MCF 10A (cell line): Measurements from ENCODE around the gene PNMT. TPM values are rescaled to one million over a fixed set of nuclear protein-coding genes. Genes with fewer than 3 reads are reported as not detected.

Experiments
- BruUV-seq: library from RNA; stranded (reverse); fragments of 400-500 nt; replicated peaks from 2 replicates; lab custom pipeline; 2021; lab: Mats Ljungman, UMichigan
- CTCF ChIA-PET: fragments of 300-600 bp; sonication (Branson Sonifier 250); formaldehyde crosslinking; extraction: SDS; loops from one replicate; lab custom pipeline; 2021; ENCODE audit warnings: antibody characterized with exemption, inconsistent platforms; lab: Yijun Ruan, JAX
- POLR2A ChIA-PET: fragments of 300-600, 350-650 bp; sonication (Branson Sonifier 250); formaldehyde crosslinking; extraction: SDS; loops from one replicate; lab custom pipeline; 2020; ENCODE audit warnings: antibody characterized with exemption, inconsistent platforms; lab: Yijun Ruan, JAX
- DNase-seq: peaks from one replicate; pipeline ENCODE4 v3.0.0-alpha.2; 2018; ENCODE audit not compliant: unreplicated experiment
- H3K27ac Mint-ChIP-seq: one replicate; pipeline ENCODE4 v1.8.0; 2022; ENCODE audit warnings: mild to moderate bottlenecking, low read depth, mixed read lengths; ENCODE audit not compliant: unreplicated experiment
- H3K27me3 Mint-ChIP-seq: one replicate; pipeline ENCODE4 v1.8.0; 2022; ENCODE audit warnings: mixed read lengths; ENCODE audit not compliant: insufficient read depth, unreplicated experiment
- H3K36me3 Mint-ChIP-seq: one replicate; pipeline ENCODE4 v1.8.0; 2022; ENCODE audit warnings: mild to moderate bottlenecking, moderate library complexity, mixed read lengths; ENCODE audit not compliant: insufficient read depth, unreplicated experiment
- H3K4me1 Mint-ChIP-seq: one replicate; pipeline ENCODE4 v1.8.0; 2022; ENCODE audit warnings: mixed read lengths; ENCODE audit not compliant: insufficient read depth, unreplicated experiment
- H3K4me3 Mint-ChIP-seq: one replicate; pipeline ENCODE4 v1.8.0; 2022; ENCODE audit warnings: mild to moderate bottlenecking, moderate library complexity, mixed read lengths; ENCODE audit not compliant: unreplicated experiment
- H3K9me3 Mint-ChIP-seq: one replicate; pipeline ENCODE4 v1.8.0; 2022; ENCODE audit warnings: mixed read lengths; ENCODE audit not compliant: unreplicated experiment
- intact Hi-C: fragments of 100-400 bp; cut with micrococcal nuclease; formaldehyde crosslinking; loops from 2 replicates; pipeline ENCODE4 v1.14.1; 2022
- total RNA-seq: library from RNA; stranded (reverse); gene quantifications from 2 replicates; pipeline ENCODE4 v1.2.3, GENCODE V29; 2022
- TF ChIP-seq, protein P1 (sequence below): fragments of 200-600 bp; IDR thresholded peaks from one replicate; pipeline ENCODE4 v1.8.0; 2022; ENCODE audit warnings: antibody characterized with exemption, mild to moderate bottlenecking; ENCODE audit not compliant: unreplicated experiment

The PNMT gene
- total RNA-seq, 1 experiment from 2014 or later: not detected

DNA sequence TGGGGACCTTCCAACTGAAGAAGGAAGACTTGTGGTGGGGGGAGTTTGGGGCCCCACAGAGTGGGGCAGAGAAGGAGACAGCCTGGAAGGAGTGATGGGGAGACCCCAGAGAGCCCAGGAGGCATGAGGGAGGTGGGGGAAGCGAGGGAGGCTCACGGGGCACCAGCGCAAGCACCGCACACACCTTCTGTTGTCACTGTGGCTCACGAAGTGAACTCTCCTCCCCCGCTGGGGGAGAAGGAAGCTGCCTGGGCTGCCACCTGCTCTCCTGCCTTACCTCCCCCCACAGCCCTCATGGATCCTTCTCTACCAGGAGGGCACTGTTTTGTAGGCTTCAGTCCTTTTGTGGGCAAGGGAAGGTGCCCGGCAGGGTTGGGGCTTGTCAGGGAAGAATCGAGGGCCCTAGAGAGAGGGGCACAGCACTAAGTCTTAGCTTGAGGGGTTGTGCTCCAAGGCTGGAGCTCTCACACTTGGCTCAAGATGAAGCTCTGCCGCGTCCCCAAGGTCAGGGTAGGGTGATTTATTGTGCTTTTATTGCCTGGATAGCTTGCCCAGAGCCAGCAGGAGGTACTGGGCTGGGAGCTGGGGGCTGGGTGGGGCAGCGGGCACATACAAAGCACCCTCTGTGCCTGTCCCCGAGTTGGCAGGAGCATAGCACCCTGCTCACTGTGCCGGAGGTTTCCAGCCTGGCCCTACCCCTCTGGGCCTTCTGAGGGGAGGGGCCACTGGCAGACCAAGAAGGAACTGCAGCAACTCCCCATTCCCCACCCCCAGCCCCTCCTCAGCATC, 35.9 kb upstream of the PNMT start:
- peaks cover 22% of the 10 kb centered on the region for H3K27me3 Mint-ChIP-seq
- no peak overlapping the region for H3K27ac Mint-ChIP-seq
- BruUV-seq: no TSS peak
- CTCF ChIA-PET: interaction anchor here (0.5 to 9.9 kb wide), 4 partner anchors 11 to 443 kb away, joined by 3 to 146 read pairs (median 4); no protein-coding TSS in a partner anchor
- H3K4me3 Mint-ChIP-seq: no peak overlapping the region
- DNase-seq: no peak
- no peaks in the 10 kb centered on the region for H3K9me3 Mint-ChIP-seq
- no peaks in the 10 kb centered on the region for H3K36me3 Mint-ChIP-seq
- intact Hi-C loops: no loop called here
- no peaks in the 10 kb centered on the region for H3K4me1 Mint-ChIP-seq
- POLR2A ChIA-PET: interaction anchor here (1.1 kb wide), 1 partner anchor 57 kb away, joined by 4 read pairs; no protein-coding TSS in a partner anchor
- TF ChIP-seq, protein P1, sequence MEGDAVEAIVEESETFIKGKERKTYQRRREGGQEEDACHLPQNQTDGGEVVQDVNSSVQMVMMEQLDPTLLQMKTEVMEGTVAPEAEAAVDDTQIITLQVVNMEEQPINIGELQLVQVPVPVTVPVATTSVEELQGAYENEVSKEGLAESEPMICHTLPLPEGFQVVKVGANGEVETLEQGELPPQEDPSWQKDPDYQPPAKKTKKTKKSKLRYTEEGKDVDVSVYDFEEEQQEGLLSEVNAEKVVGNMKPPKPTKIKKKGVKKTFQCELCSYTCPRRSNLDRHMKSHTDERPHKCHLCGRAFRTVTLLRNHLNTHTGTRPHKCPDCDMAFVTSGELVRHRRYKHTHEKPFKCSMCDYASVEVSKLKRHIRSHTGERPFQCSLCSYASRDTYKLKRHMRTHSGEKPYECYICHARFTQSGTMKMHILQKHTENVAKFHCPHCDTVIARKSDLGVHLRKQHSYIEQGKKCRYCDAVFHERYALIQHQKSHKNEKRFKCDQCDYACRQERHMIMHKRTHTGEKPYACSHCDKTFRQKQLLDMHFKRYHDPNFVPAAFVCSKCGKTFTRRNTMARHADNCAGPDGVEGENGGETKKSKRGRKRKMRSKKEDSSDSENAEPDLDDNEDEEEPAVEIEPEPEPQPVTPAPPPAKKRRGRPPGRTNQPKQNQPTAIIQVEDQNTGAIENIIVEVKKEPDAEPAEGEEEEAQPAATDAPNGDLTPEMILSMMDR: no peak

DNA sequence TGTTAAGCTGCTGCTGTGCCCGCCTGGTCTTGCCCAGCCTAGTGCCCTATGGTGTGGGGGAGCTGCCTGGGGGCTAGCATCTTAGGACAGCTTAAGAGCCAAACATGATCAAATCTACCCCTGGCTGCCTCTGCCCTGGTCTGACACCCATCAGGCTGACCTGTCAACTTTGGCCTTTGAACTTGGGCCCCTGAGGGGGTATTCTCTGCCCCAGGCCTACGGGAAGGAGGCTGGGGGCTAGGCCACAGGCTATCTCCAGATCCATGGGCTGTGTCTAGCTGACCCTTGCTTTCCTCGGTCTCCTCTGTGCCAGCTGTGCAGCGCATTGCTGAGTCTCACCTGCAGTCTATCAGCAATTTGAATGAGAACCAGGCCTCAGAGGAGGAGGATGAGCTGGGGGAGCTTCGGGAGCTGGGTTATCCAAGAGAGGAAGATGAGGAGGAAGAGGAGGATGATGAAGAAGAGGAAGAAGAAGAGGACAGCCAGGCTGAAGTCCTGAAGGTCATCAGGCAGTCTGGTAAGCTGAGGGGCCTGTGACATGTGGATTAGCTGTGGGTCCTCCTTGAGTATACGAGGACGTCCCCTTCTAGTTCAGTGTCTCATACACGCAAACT, 34.6 kb upstream of the PNMT start:
- peaks cover 13% of the 10 kb centered on the region for H3K4me1 Mint-ChIP-seq
- intact Hi-C loops: no loop called here
- no peaks in the 10 kb centered on the region for H3K36me3 Mint-ChIP-seq
- no peaks in the 10 kb centered on the region for H3K9me3 Mint-ChIP-seq
- H3K4me3 Mint-ChIP-seq: no peak overlapping the region
- CTCF ChIA-PET: interaction anchor here (0.7 to 9.9 kb wide), 11 partner anchors 12 to 133 kb away, joined by 3 to 146 read pairs (median 4); partner anchors contain the start of gene ERBB2
- no peak overlapping the region for H3K27ac Mint-ChIP-seq
- BruUV-seq: no TSS peak
- TF ChIP-seq, protein P1: no peak
- H3K27me3 Mint-ChIP-seq: peaks cover 22% of the 10 kb centered on the region
- no peak for DNase-seq
- POLR2A ChIA-PET: interaction anchor here (0.5 to 1.0 kb wide), 3 partner anchors 8 to 15 kb away, joined by 3 to 4 read pairs (median 3); no protein-coding TSS in a partner anchor

DNA sequence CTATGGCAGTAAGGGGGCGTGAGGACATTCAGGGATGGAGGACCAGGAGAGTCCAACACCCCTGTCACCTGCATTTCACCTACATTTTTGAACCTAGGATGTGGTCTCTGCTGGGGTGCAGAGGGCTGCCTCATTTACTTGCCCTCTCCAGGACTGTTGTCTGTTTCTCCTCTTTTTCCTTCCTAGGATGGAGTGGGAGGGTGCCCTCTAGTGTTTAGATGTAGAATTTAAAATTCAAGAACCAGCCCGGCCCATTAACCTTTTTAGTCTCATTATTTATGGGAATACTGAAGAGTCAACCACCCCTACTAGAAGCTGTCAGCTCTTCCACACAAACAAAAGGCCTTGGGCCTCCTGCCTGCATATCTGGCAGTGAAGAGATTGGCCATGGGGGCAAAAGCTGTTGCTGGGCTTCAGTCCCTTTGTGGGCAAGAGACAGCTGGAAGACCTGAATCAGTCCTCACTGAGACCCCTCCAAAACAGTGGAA, 33.8 kb upstream of the PNMT start:
- Mint-ChIP-seq H3K27me3 (peaks cover 22% of the 10 kb centered on the region), H3K36me3 (no peaks in the 10 kb centered on the region), H3K4me3 (no peak overlapping the region), H3K27ac (no peak overlapping the region), H3K9me3 (no peaks in the 10 kb centered on the region), H3K4me1 (peaks cover 20% of the 10 kb centered on the region)
- BruUV-seq: no TSS peak
- TF ChIP-seq, protein P1: peak; percentile 57
- intact Hi-C loops: no loop called here
- peak; percentile 46 for DNase-seq
- CTCF ChIA-PET: interaction anchor here (0.6 to 9.9 kb wide), 22 partner anchors 9 to 1826 kb away, joined by 3 to 146 read pairs (median 3); partner anchors contain the start of gene ERBB2
- POLR2A ChIA-PET: interaction anchor here (0.5 to 1.2 kb wide), 5 partner anchors 8 to 90 kb away, joined by 3 to 4 read pairs (median 3); no protein-coding TSS in a partner anchor
